K562 (cell line): ENCODE data around the gene AKAP6. TPM values are rescaled to one million over a fixed set of nuclear protein-coding genes. Genes with fewer than 3 reads are reported as not detected.

ENCODE experiments used
- ATAC-seq: fragments of 200-7000 bp; cut with Tn5 transposase; 3 replicates; pipeline ENCODE4 v1.9.1; 2020; ENCODE audit warnings: moderate library complexity
- BruUV-seq: library from RNA; stranded (reverse); fragments of 400-500 nt; replicated peaks from 2 replicates; lab custom pipeline; 2021; lab: Mats Ljungman, UMichigan
- CTCF ChIA-PET: fragments of 300-600 bp; formaldehyde crosslinking; extraction: SDS; loops from one replicate; lab custom pipeline; 2021; ENCODE audit warnings: low intra/inter-chr PET ratio; lab: Yijun Ruan, JAX
- POLR2A ChIA-PET: fragments of 300-600, 350-650 bp; sonication (Branson Sonifier 250); formaldehyde crosslinking; extraction: SDS; loops from one replicate; lab custom pipeline; 2021; ENCODE audit warnings: antibody characterized with exemption, inconsistent platforms; lab: Yijun Ruan, JAX
- DNase-seq, 4 experiments: peaks; one replicate each; pipeline versions ENCODE4 v3.0.0 to v3.0.0-alpha.2; 2011 to 2018; ENCODE audit warnings: low spot score in 3 of 4, mixed read lengths in 3 of 4; ENCODE audit errors: extremely low read depth in 1 of 4
- FAIRE-seq: peaks from 2 replicates; lab custom pipeline; 2011; peaks lifted over from hg19 to GRCh38; lab: Jason Lieb, UNC
- H2AFZ ChIP-seq: 2 replicates; pipeline ENCODE4 v1.6.0; 2011; ENCODE audit warnings: low read depth, low read length, control low read depth, inconsistent platforms
- H3K27ac ChIP-seq: fragments of 200-600 bp; 3 replicates; pipeline ENCODE4 v1.8.0; 2011; ENCODE audit warnings: low read depth, mild to moderate bottlenecking, control low read depth, inconsistent platforms, low read length, moderate library complexity, mixed read lengths; ENCODE audit errors: extremely low read depth
- H3K27me3 ChIP-seq, 2 experiments: fragments of 300-600 bp in 1 of 2; 2 replicates in 1 of 2; 3 replicates in 1 of 2; pipeline versions ENCODE4 v1.6.0 to v1.8.0; 2011; ENCODE audit warnings: inconsistent platforms in 2 of 2, low read length in 2 of 2, mild to moderate bottlenecking in 1 of 2, mixed read lengths in 1 of 2, moderate library complexity in 1 of 2; ENCODE audit not compliant: control insufficient read depth in 2 of 2, insufficient read depth in 2 of 2
- H3K36me3 ChIP-seq: fragments of 300-600 bp; 3 replicates; pipeline ENCODE4 v1.8.0; 2011; ENCODE audit warnings: mild to moderate bottlenecking, low read length, inconsistent platforms; ENCODE audit not compliant: control insufficient read depth, insufficient read depth
- H3K4me1 ChIP-seq, 2 experiments: fragments of 200-600 bp in 1 of 2; replicated peaks in 1 of 2; 2 replicates in 1 of 2; 3 replicates in 1 of 2; pipeline versions ENCODE4 v1.5.1 to v1.8.0; 2011; ENCODE audit warnings: inconsistent platforms in 2 of 2, low read length in 2 of 2, mild to moderate bottlenecking in 1 of 2, mixed read lengths in 1 of 2, moderate library complexity in 1 of 2; ENCODE audit not compliant: control insufficient read depth in 2 of 2, insufficient read depth in 2 of 2
- H3K4me2 ChIP-seq: 2 replicates; pipeline ENCODE4 v1.6.1; 2011; ENCODE audit warnings: low read length, control low read depth, inconsistent platforms, mixed read lengths; ENCODE audit not compliant: insufficient read depth
- H3K4me3 ChIP-seq: fragments of 200-600 bp; sonication (generic), shearing (Covaris generic); 2 replicates; pipeline ENCODE4 v1.5.1; 2016; ENCODE audit warnings: control low read depth, inconsistent platforms
- H3K79me2 ChIP-seq: fragments of 200-600 bp; 3 replicates; pipeline ENCODE4 v1.8.0; 2011; ENCODE audit warnings: low read length, inconsistent platforms; ENCODE audit not compliant: control insufficient read depth, insufficient read depth
- H3K9ac ChIP-seq, 2 experiments: 2 replicates each; pipeline versions ENCODE4 v1.6.0 to v1.6.1; 2011; ENCODE audit warnings: low read depth in 2 of 2, low read length in 2 of 2, control low read depth in 1 of 2, inconsistent platforms in 1 of 2, mild to moderate bottlenecking in 1 of 2, mixed read lengths in 1 of 2; ENCODE audit not compliant: insufficient read depth in 1 of 2
- H3K9me1 ChIP-seq: one replicate; pipeline ENCODE4 v1.6.0; 2011; ENCODE audit warnings: inconsistent platforms, mild to moderate bottlenecking, low read length, moderate library complexity; ENCODE audit not compliant: control insufficient read depth, insufficient read depth
- H3K9me3 ChIP-seq: replicated peaks from 2 replicates; pipeline ENCODE4 v1.5.1; 2011; ENCODE audit warnings: low read depth, low read length, inconsistent platforms; ENCODE audit not compliant: control insufficient read depth, insufficient read depth
- H4K20me1 ChIP-seq: replicated peaks from 2 replicates; pipeline ENCODE4 v1.6.1; 2011; ENCODE audit warnings: low read length, inconsistent platforms, mixed read lengths; ENCODE audit not compliant: control insufficient read depth, insufficient read depth
- BRD9 ChIP-seq: fragments of 450-650 bp; IDR thresholded peaks from 2 replicates; pipeline ENCODE4 v1.6.1; 2018; ENCODE audit warnings: low read depth; ENCODE audit not compliant: partially characterized antibody
- CBX5 ChIP-seq: IDR thresholded peaks from 2 replicates; pipeline ENCODE4 v1.6.1; 2014; ENCODE audit warnings: low read depth, borderline replicate concordance
- CREB1 ChIP-seq, 2 experiments: sonication (generic) in 1 of 2; formaldehyde crosslinking in 1 of 2; IDR thresholded peaks; 2 replicates each; pipeline versions ENCODE4 v1.6.1 to v1.8.0; 2012 to 2022; ENCODE audit warnings: inconsistent platforms in 1 of 2, mild to moderate bottlenecking in 1 of 2, missing genetic modification reagents in 1 of 2, moderate library complexity in 1 of 2
- ELF1 ChIP-seq: fragments of 200-800 bp; sonication (Bioruptor generic); IDR thresholded peaks from 2 replicates; pipeline ENCODE4 v1.6.1; 2016; ENCODE audit warnings: missing genetic modification characterization, missing compliant biosample characterization
- ETV1 ChIP-seq: fragments of 450-650 bp; conservative IDR thresholded peaks from 2 replicates; pipeline ENCODE4 v1.6.1; 2016; ENCODE audit warnings: missing genetic modification characterization, control low read depth, low read depth, missing compliant biosample characterization
- ETV6 ChIP-seq, 3 experiments: fragments of 150-350 bp in 1 of 3; sonication (generic) in 1 of 3; formaldehyde crosslinking in 1 of 3; IDR thresholded peaks; 2 replicates each; pipeline versions ENCODE4 v1.6.1 to v1.8.0; 2014 to 2022; ENCODE audit warnings: borderline replicate concordance in 2 of 3, low read depth in 2 of 3, antibody characterized with exemption in 1 of 3, low read length in 1 of 3, mild to moderate bottlenecking in 1 of 3, missing genetic modification reagents in 1 of 3
- HLTF ChIP-seq: fragments of 450-650 bp; IDR thresholded peaks from 2 replicates; pipeline ENCODE4 v1.6.1; 2016
- NR2C1 ChIP-seq, 2 experiments: fragments of 450-650 bp; IDR thresholded peaks; 2 replicates each; pipeline ENCODE4 v1.6.1; 2017; ENCODE audit warnings: mild to moderate bottlenecking in 2 of 2, antibody characterized with exemption in 1 of 2, inconsistent platforms in 1 of 2, missing compliant biosample characterization in 1 of 2, missing genetic modification characterization in 1 of 2
- RERE ChIP-seq: sonication (generic); formaldehyde crosslinking; IDR thresholded peaks from 2 replicates; pipeline ENCODE4 v1.8.0; 2023; ENCODE audit warnings: missing genetic modification reagents, mild to moderate bottlenecking, borderline replicate concordance
- SNIP1 ChIP-seq: fragments of 450-650 bp; IDR thresholded peaks from 2 replicates; pipeline ENCODE4 v1.7.1; 2017; ENCODE audit warnings: low read depth, mild to moderate bottlenecking
- SREBF1 ChIP-seq: fragments of 150-350 bp; IDR thresholded peaks from 2 replicates; pipeline ENCODE4 v1.6.1; 2014; ENCODE audit warnings: antibody characterized with exemption, low read depth, low read length, borderline replicate concordance
- TCF7L2 ChIP-seq: fragments of 150-350 bp; IDR thresholded peaks from 2 replicates; pipeline ENCODE4 v1.6.1; 2016; ENCODE audit warnings: low read depth, mild to moderate bottlenecking, low read length, moderate library complexity
- ZNF232 ChIP-seq: sonication (generic); formaldehyde crosslinking; IDR thresholded peaks from 2 replicates; pipeline ENCODE4 v1.8.0; 2022; ENCODE audit warnings: mild to moderate bottlenecking, missing genetic modification reagents
- ZNF263 ChIP-seq: sonication (generic); formaldehyde crosslinking; IDR thresholded peaks from 2 replicates; pipeline ENCODE4 v1.8.0; 2022; ENCODE audit warnings: mild to moderate bottlenecking, missing genetic modification reagents, borderline replicate concordance
- ZNF77 ChIP-seq: fragments of 250-450 bp; sonication (Bioruptor Pico); IDR thresholded peaks from 2 replicates; pipeline ENCODE4 v1.5.0; 2020
- whole genome bisulfite sequencing: fragments of 100-300 bp; shearing (Covaris generic); methylation state at CpG from one replicate; pipeline ENCODE4 v1.1.6; 2016; ENCODE audit warnings: low coverage, mixed read lengths; ENCODE audit not compliant: insufficient coverage; ENCODE audit errors: missing lambda C conversion rate; 5-methylcytosine and 5-hydroxymethylcytosine counted together
- in situ Hi-C: fragments of 300-500 bp; cut with MboI; formaldehyde crosslinking; loops from 4 replicates; pipeline ENCODE4 v1.15.0; 2018; ENCODE audit warnings: inconsistent platforms, mixed read lengths
- intact Hi-C: fragments of 100-400 bp; cut with micrococcal nuclease; formaldehyde crosslinking; loops from 2 replicates; pipeline ENCODE4 v1.14.2; 2022
- polyA plus RNA-seq, 8 experiments: library from polyadenylated mRNA; depleted of rRNA in 4 of 8; stranded (reverse) in 5 of 8; unstranded in 3 of 8; fragments of >200 nt; fragmentation: Nextera tagmentation in 2 of 8; fragmentation: Illumina TruSeq in 1 of 8; extraction: Ambion mirVana in 2 of 8; extraction: Trizol in 1 of 8; gene quantifications; 2 replicates each; pipeline versions ENCODE4 v1.2.1 to v1.2.3, GENCODE V29; 2011 to 2014; ENCODE audit warnings: inconsistent platforms in 1 of 8, missing spikeins in 1 of 8
- total RNA-seq, 7 experiments: library from RNA; depleted of rRNA in 6 of 7; stranded (reverse); fragments of >200 nt in 6 of 7; fragmentation: Illumina TruSeq in 2 of 7; extraction: Trizol in 2 of 7; gene quantifications; 2 replicates each; pipeline versions ENCODE4 v1.2.1 to v1.2.3, GENCODE V29; 2011 to 2021; ENCODE audit warnings: low replicate concordance in 1 of 7

The AKAP6 gene
- total and polyA plus RNA-seq, 9 of the 15 experiments (the other 6 are each of a cell fraction or from before 2014, with no cell fraction given): 0.03 to 1.7 (median 0.48) TPM

- no peak for TF ChIP-seq NR2C1 (IDR thresholded peaks at IDR 0.05)
- TF ChIP-seq NR2C1 (tag; IDR thresholded peaks at IDR 0.05): no peak
- no peak for TF ChIP-seq ZNF263 (CRISPR knock-in tag)
- no peak for TF ChIP-seq SNIP1
- no peak for TF ChIP-seq BRD9
- TF ChIP-seq CREB1 (IDR thresholded peaks at IDR 0.05): no peak
- no peak for TF ChIP-seq CREB1 (CRISPR knock-in tag; IDR thresholded peaks at IDR 0.05)
- TF ChIP-seq TCF7L2: no peak
- TF ChIP-seq ETV6 (IDR thresholded peaks at IDR 0.05; ENCODE audit: borderline replicate concordance in 1 of 2, low read depth in 2 of 2, low read length in 1 of 2): no peak
- TF ChIP-seq ETV6 (CRISPR knock-in tag; IDR thresholded peaks at IDR 0.05; ENCODE audit: borderline replicate concordance): no peak
- no peak for TF ChIP-seq ZNF232 (CRISPR knock-in tag)
- TF ChIP-seq ZNF77 (CRISPR knock-in tag): no peak
Measured at GRCh38 chr14:32620724-32621123, 291.6 kb downstream of the AKAP6 start (continued).

- DNase-seq (no peak), ATAC-seq (no peak), FAIRE-seq (no peak)
- Histone ChIP-seq H3K9me1 (no peaks in the 10 kb centered on the region), H3K27ac (no peak overlapping the region), H2AFZ (no peak overlapping the region), H3K36me3 (no peaks in the 10 kb centered on the region), H3K4me3 (no peak overlapping the region), H3K79me2 (no peaks in the 10 kb centered on the region), H4K20me1 (no peaks in the 10 kb centered on the region), H3K9ac (no peak overlapping the region), H3K4me1 (no peaks in the 10 kb centered on the region), H3K9me3 (no peaks in the 10 kb centered on the region), H3K4me2 (no peak overlapping the region), H3K27me3 (no peaks in the 10 kb centered on the region)
- 0% methylated on average over 1 of the region's 1 CpG for WGBS
- intact Hi-C loops: no loop called here
- ChIA-PET CTCF (no interaction called here), POLR2A (interaction anchor here (0.6 kb wide), 1 partner anchor 692 kb away, joined by 3 read pairs; no protein-coding TSS in a partner anchor)
- in situ Hi-C loops: no loop called here
- no TSS peak for BruUV-seq
- TF ChIP-seq CBX5: no peak
- TF ChIP-seq ELF1: no peak
- no peak for TF ChIP-seq RERE (CRISPR knock-in tag)
- TF ChIP-seq ETV1 (tag): no peak
- TF ChIP-seq HLTF: no peak
- TF ChIP-seq SREBF1: no peak
Measured at GRCh38 chr14:32621585-32621984, 292.5 kb downstream of the AKAP6 start.
